ENCODE measurements around the gene PA2G4.

DNA sequence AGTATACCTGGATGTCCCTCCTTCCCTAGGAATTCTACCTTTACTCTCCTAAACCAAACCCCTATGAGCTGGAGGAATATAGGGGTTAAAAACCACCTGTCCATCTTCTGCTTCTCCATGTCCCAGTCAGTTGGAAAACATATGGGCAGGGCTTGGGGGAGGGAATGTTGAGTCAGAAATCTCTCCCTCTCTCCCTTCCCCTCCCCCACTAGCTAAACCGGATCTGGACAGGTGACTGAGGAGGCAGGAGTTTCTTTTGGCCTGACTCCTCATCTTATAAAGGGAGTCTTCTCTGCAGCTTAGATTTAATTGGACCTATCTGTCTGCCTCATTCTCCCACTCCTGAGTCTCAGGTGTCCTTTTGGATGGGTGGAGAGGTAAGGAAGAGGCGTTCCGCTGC lies 18.3 kb upstream of the PA2G4 start:
- no peak for TF ChIP-seq EZH2 (IDR thresholded peaks at IDR 0.05; ENCODE audit: borderline replicate concordance, insufficient read depth, low read length, poor library complexity, severe bottlenecking)
- TF ChIP-seq, protein P1, sequence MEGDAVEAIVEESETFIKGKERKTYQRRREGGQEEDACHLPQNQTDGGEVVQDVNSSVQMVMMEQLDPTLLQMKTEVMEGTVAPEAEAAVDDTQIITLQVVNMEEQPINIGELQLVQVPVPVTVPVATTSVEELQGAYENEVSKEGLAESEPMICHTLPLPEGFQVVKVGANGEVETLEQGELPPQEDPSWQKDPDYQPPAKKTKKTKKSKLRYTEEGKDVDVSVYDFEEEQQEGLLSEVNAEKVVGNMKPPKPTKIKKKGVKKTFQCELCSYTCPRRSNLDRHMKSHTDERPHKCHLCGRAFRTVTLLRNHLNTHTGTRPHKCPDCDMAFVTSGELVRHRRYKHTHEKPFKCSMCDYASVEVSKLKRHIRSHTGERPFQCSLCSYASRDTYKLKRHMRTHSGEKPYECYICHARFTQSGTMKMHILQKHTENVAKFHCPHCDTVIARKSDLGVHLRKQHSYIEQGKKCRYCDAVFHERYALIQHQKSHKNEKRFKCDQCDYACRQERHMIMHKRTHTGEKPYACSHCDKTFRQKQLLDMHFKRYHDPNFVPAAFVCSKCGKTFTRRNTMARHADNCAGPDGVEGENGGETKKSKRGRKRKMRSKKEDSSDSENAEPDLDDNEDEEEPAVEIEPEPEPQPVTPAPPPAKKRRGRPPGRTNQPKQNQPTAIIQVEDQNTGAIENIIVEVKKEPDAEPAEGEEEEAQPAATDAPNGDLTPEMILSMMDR (IDR thresholded peaks at IDR 0.05; ENCODE audit: poor library complexity, severe bottlenecking), result no peak
- no peak for TF ChIP-seq REST (IDR thresholded peaks at IDR 0.05; ENCODE audit: borderline replicate concordance)

Measured in neural cell (in vitro differentiated cells).